SK-N-SH (cell line): ENCODE data around the gene CAPG. TPM values are rescaled to one million over a fixed set of nuclear protein-coding genes. Genes with fewer than 3 reads are reported as not detected.

Source experiments
- CTCF ChIA-PET: fragments of 300-600, 350-600 bp; formaldehyde crosslinking; extraction: SDS; loops from one replicate; lab custom pipeline; 2021; lab: Yijun Ruan, JAX
- POLR2A ChIA-PET: fragments of 350-600 bp; sonication (Branson Sonifier 250); formaldehyde crosslinking; extraction: SDS; loops from one replicate; lab custom pipeline; 2020; ENCODE audit warnings: antibody characterized with exemption, inconsistent platforms; lab: Yijun Ruan, JAX
- DNase-seq: peaks from one replicate; pipeline ENCODE4 v3.0.0; 2012
- H2AFZ ChIP-seq: fragments of 200-600 bp; sonication (generic); 2 replicates; pipeline ENCODE4 v1.8.1; 2016; ENCODE audit warnings: antibody characterized with exemption, mild to moderate bottlenecking, low read depth
- H3F3A ChIP-seq: fragments of 200-600 bp; sonication (generic); replicated peaks from 2 replicates; pipeline ENCODE3; 2016; ENCODE audit warnings: antibody characterized with exemption, mild to moderate bottlenecking; ENCODE audit not compliant: insufficient read depth
- H3K27ac ChIP-seq, 2 experiments: fragments of 200-500 bp in 1 of 2; fragments of 200-600 bp in 1 of 2; sonication (Bioruptor generic) in 1 of 2; sonication (generic), shearing (Covaris generic) in 1 of 2; 2 replicates each; pipeline versions ENCODE4 v1.5.1 to v1.6.1; 2014 to 2016; ENCODE audit warnings: low read depth in 2 of 2, inconsistent platforms in 1 of 2, low read length in 1 of 2, mild to moderate bottlenecking in 1 of 2, mixed read lengths in 1 of 2
- H3K27me3 ChIP-seq: fragments of 200-600 bp; sonication (generic), shearing (Covaris generic); 2 replicates; pipeline ENCODE4 v1.6.1; 2016; ENCODE audit warnings: mixed run types; ENCODE audit not compliant: insufficient read depth
- H3K36me3 ChIP-seq, 2 experiments: fragments of 200-500 bp in 1 of 2; fragments of 200-600 bp in 1 of 2; sonication (Bioruptor generic) in 1 of 2; sonication (generic) in 1 of 2; replicated peaks in 1 of 2; 2 replicates each; pipeline versions ENCODE3 to v1.5.1; 2014 to 2016; ENCODE audit warnings: low read length in 1 of 2, mild to moderate bottlenecking in 1 of 2; ENCODE audit not compliant: insufficient read depth in 2 of 2, control insufficient read depth in 1 of 2
- H3K4me1 ChIP-seq, 2 experiments: fragments of 200-500 bp in 1 of 2; fragments of 200-600 bp in 1 of 2; sonication (Bioruptor generic) in 1 of 2; sonication (generic), shearing (Covaris generic) in 1 of 2; 2 replicates each; pipeline versions ENCODE4 v1.5.1 to v1.6.1; 2014 to 2016; ENCODE audit warnings: low read depth in 1 of 2, low read length in 1 of 2, mixed run types in 1 of 2; ENCODE audit not compliant: insufficient read depth in 2 of 2, control insufficient read depth in 1 of 2
- H3K4me2 ChIP-seq: fragments of 200-600 bp; sonication (generic), shearing (Covaris generic); 2 replicates; pipeline ENCODE4 v1.6.1; 2017; ENCODE audit warnings: mixed run types
- H3K4me3 ChIP-seq, 2 experiments: fragments of 200-500 bp in 1 of 2; fragments of 200-600 bp in 1 of 2; sonication (Bioruptor generic) in 1 of 2; sonication (generic), shearing (Covaris generic) in 1 of 2; 2 replicates each; pipeline versions ENCODE4 v1.5.1 to v1.8.1; 2014 to 2016; ENCODE audit warnings: low read depth in 2 of 2, inconsistent platforms in 1 of 2, low read length in 1 of 2, mild to moderate bottlenecking in 1 of 2, mixed read lengths in 1 of 2, moderate library complexity in 1 of 2
- H3K79me2 ChIP-seq: fragments of 200-600 bp; sonication (generic); 2 replicates; pipeline ENCODE4 v1.8.1; 2017; ENCODE audit warnings: mild to moderate bottlenecking; ENCODE audit not compliant: insufficient read depth
- H3K9ac ChIP-seq: fragments of 200-600 bp; sonication (generic); 2 replicates; pipeline ENCODE4 v1.6.1; 2017; ENCODE audit warnings: mixed run types
- H3K9me2 ChIP-seq: fragments of 200-600 bp; sonication (generic); 2 replicates; pipeline ENCODE4 v1.6.1; 2017; ENCODE audit warnings: mixed run types
- H3K9me3 ChIP-seq: fragments of 200-600 bp; sonication (generic); 2 replicates; pipeline ENCODE4 v1.6.1; 2017; ENCODE audit warnings: mixed run types, mild to moderate bottlenecking, moderate library complexity
- H4K20me1 ChIP-seq: fragments of 200-600 bp; sonication (generic); 2 replicates; pipeline ENCODE4 v1.6.1; 2017; ENCODE audit warnings: mild to moderate bottlenecking, mixed run types; ENCODE audit not compliant: insufficient read depth
- CHD2 ChIP-seq: fragments of 150-350 bp; IDR thresholded peaks from 2 replicates; pipeline ENCODE4 v1.6.1; 2018; ENCODE audit warnings: low read length; ENCODE audit not compliant: partially characterized antibody
- ELF1 ChIP-seq: IDR thresholded peaks from 2 replicates; pipeline ENCODE4 v1.4.0; 2012
- EP300 ChIP-seq, 2 experiments: IDR thresholded peaks; 2 replicates each; pipeline versions ENCODE4 v1.4.0 to v1.6.1; 2012; ENCODE audit warnings: borderline replicate concordance in 1 of 2, low read depth in 1 of 2, low read length in 1 of 2
- EZH2phosphoT487 ChIP-seq: fragments of 200-600 bp; sonication (generic); IDR thresholded peaks from 2 replicates; pipeline ENCODE4 v1.6.1; 2017; ENCODE audit warnings: low read depth, mixed run types, mild to moderate bottlenecking, antibody characterized with exemption, moderate library complexity, borderline replicate concordance
- FOSL2 ChIP-seq: IDR thresholded peaks from 2 replicates; pipeline ENCODE4 v1.4.0; 2012; ENCODE audit warnings: low read depth, mild to moderate bottlenecking, moderate library complexity, borderline replicate concordance
- FOXJ3 ChIP-seq: sonication (generic); formaldehyde crosslinking; IDR thresholded peaks from 2 replicates; pipeline ENCODE4 v1.5.1; 2020; ENCODE audit warnings: mild to moderate bottlenecking, missing genetic modification reagents
- GABPA ChIP-seq: IDR thresholded peaks from 2 replicates; pipeline ENCODE4 v1.4.0; 2012; ENCODE audit warnings: low read depth, mild to moderate bottlenecking
- NFIC ChIP-seq: IDR thresholded peaks from 2 replicates; pipeline ENCODE4 v1.4.0; 2012; ENCODE audit warnings: borderline replicate concordance
- NRF1 ChIP-seq: IDR thresholded peaks from 2 replicates; pipeline ENCODE4 v1.6.1; 2012; ENCODE audit warnings: low read depth, mild to moderate bottlenecking, low read length
- PBX3 ChIP-seq: IDR thresholded peaks from 2 replicates; pipeline ENCODE4; 2012
- RAD21 ChIP-seq: IDR thresholded peaks from 2 replicates; pipeline ENCODE4 v1.6.1; 2012; ENCODE audit warnings: mild to moderate bottlenecking, low read length
- RXRA ChIP-seq: IDR thresholded peaks from 2 replicates; pipeline ENCODE4 v1.4.0; 2012; ENCODE audit warnings: low read depth, mild to moderate bottlenecking, borderline replicate concordance
- SIN3A ChIP-seq: IDR thresholded peaks from 2 replicates; pipeline ENCODE4 v1.6.1; 2012; ENCODE audit warnings: low read depth, mild to moderate bottlenecking, low read length, moderate library complexity, borderline replicate concordance
- TAF1 ChIP-seq: IDR thresholded peaks from 2 replicates; pipeline ENCODE4 v1.6.1; 2012; ENCODE audit warnings: low read depth, mild to moderate bottlenecking, low read length, moderate library complexity, borderline replicate concordance
- USF1 ChIP-seq: IDR thresholded peaks from 2 replicates; pipeline ENCODE4 v1.4.0; 2012; ENCODE audit warnings: low read depth, borderline replicate concordance
- USF2 ChIP-seq: fragments of 150-350 bp; IDR thresholded peaks from 2 replicates; pipeline ENCODE4 v1.6.1; 2017; ENCODE audit warnings: antibody characterized with exemption, low read length, low read depth, borderline replicate concordance
- WGBS: methylation state at CpG from one replicate; pipeline ENCODE4 v1.1.6; 2017; ENCODE audit warnings: low lambda C conversion rate; 5-methylcytosine and 5-hydroxymethylcytosine counted together
- polyA plus RNA-seq, 3 experiments: library from polyadenylated mRNA; depleted of rRNA; stranded (reverse); fragments of >200 nt; gene quantifications; 2 replicates each; pipeline ENCODE4 v1.2.3, GENCODE V29; 2012
- TF ChIP-seq, protein P1 (sequence below): fragments of 150-350 bp; IDR thresholded peaks from 2 replicates; pipeline ENCODE4 v1.6.1; 2016; ENCODE audit warnings: mild to moderate bottlenecking, low read depth, low read length
- TF ChIP-seq, protein P2 (sequence below): IDR thresholded peaks from 2 replicates; pipeline ENCODE4 v1.4.0; 2012; ENCODE audit warnings: low read depth

Gene CAPG
- polyA plus RNA-seq, 1 of the 3 experiments (the other 2 are of a cell fraction) = 1.2 TPM

DNA sequence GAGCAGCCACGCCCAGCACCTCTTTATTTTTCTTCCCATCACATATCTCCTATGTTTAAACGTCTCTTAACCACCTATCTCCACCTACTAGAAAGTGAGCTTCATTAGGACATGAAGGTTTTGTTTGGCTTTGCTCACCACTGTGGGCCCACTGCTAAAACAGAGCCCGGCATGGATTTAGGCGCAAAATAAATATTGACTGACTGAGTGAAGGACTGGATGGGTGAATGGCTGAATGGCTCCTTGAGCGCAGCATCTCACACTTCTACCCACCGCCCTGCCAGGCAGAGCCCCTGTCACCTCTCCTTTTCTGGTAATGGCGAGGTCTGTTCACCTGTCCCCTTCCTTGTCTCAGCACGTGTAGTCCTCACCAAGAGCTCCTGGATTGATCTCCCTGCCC is 10.1 kb downstream of the CAPG start:
- POLR2A ChIA-PET = interaction anchor here (1.9 kb wide), 1 partner anchor 72 kb away, joined by 5 read pairs; the partner anchor contains the start of gene TGOLN2
- H3K27me3 ChIP-seq = no peaks in the 10 kb centered on the region
- WGBS = 83% methylated on average over 8 of the region's 8 CpGs

GRCh38 chr2:85399183-85399455 is 11.0 kb downstream of the CAPG start:
- Histone ChIP-seq H3K4me2 (no peak overlapping the region), H3K9me3 (0 out of 2 replicates have a peak, but pooled peaks cover 4% of the 10 kb centered on the region), H3K4me3 (no peak overlapping the region), H3K79me2 (no peaks in the 10 kb centered on the region), H3K27ac (no peak overlapping the region), H3K9me2 (no peaks in the 10 kb centered on the region), H3K4me1 (peaks cover 0 to 22% of the 10 kb centered on the region in 2 experiments; a peak in 1 of 4 replicates), H3K36me3 (no peaks in the 10 kb centered on the region), H4K20me1 (no peaks in the 10 kb centered on the region), H3K27me3 (no peaks in the 10 kb centered on the region), H3K9ac (no peak overlapping the region), H2AFZ (no peak overlapping the region), H3F3A (no peaks in the 10 kb centered on the region)
- DNase-seq = no peak
- TF ChIP-seq ELF1 = no peak
- no peak for TF ChIP-seq FOXJ3 (CRISPR knock-in tag)
- no peak for TF ChIP-seq RXRA
- no peak for TF ChIP-seq FOSL2
- no peak for TF ChIP-seq SIN3A
- TF ChIP-seq, protein P1, sequence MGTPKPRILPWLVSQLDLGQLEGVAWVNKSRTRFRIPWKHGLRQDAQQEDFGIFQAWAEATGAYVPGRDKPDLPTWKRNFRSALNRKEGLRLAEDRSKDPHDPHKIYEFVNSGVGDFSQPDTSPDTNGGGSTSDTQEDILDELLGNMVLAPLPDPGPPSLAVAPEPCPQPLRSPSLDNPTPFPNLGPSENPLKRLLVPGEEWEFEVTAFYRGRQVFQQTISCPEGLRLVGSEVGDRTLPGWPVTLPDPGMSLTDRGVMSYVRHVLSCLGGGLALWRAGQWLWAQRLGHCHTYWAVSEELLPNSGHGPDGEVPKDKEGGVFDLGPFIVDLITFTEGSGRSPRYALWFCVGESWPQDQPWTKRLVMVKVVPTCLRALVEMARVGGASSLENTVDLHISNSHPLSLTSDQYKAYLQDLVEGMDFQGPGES = no peak
- TF ChIP-seq NRF1 = no peak
- TF ChIP-seq GABPA = no peak
- TF ChIP-seq CHD2 = no peak
- no peak for TF ChIP-seq EP300 (IDR thresholded peaks at IDR 0.05; ENCODE audit: borderline replicate concordance in 1 of 2, low read depth in 1 of 2, low read length in 1 of 2)
- no peak for TF ChIP-seq PBX3
- no peak for TF ChIP-seq NFIC
- TF ChIP-seq EZH2phosphoT487 = no peak
- TF ChIP-seq RAD21 = no peak
- WGBS = 79% methylated on average over 6 of the region's 8 CpGs
- CTCF ChIA-PET = interaction anchor here (0.7 kb wide), 1 partner anchor 21 kb away, joined by 4 read pairs; no protein-coding TSS in a partner anchor
- POLR2A ChIA-PET = interaction anchor here (1.9 kb wide), 1 partner anchor 71 kb away, joined by 5 read pairs; the partner anchor contains the start of gene TGOLN2

More for the DNA sequence above, 10.1 kb downstream of the CAPG start:
- CTCF ChIA-PET = interaction anchor here (0.7 to 2.0 kb wide), 3 partner anchors 10 to 152 kb away, joined by 3 to 5 read pairs (median 5); no protein-coding TSS in a partner anchor
- H3K36me3 ChIP-seq = no peaks in the 10 kb centered on the region
- H3K4me2 ChIP-seq = no peak overlapping the region
- H3F3A ChIP-seq = peaks cover 3% of the 10 kb centered on the region
- H4K20me1 ChIP-seq = no peaks in the 10 kb centered on the region
- H3K79me2 ChIP-seq = no peaks in the 10 kb centered on the region
- peaks cover 2 to 13% of the 10 kb centered on the region in 2 experiments; a peak in 2 of 4 replicates for H3K4me1 ChIP-seq
- no peak overlapping the region for H3K27ac ChIP-seq
- H3K9me2 ChIP-seq = no peaks in the 10 kb centered on the region
- no peak for TF ChIP-seq USF2
- TF ChIP-seq USF1 = no peak
- TF ChIP-seq ELF1 = no peak
- no peak for TF ChIP-seq CHD2
- TF ChIP-seq EZH2phosphoT487 = no peak
- TF ChIP-seq TAF1 = no peak
- TF ChIP-seq EP300 (IDR thresholded peaks at IDR 0.05; ENCODE audit: borderline replicate concordance in 1 of 2, low read depth in 1 of 2, low read length in 1 of 2) = no peak
- no peak for TF ChIP-seq SIN3A
- TF ChIP-seq, protein P2, sequence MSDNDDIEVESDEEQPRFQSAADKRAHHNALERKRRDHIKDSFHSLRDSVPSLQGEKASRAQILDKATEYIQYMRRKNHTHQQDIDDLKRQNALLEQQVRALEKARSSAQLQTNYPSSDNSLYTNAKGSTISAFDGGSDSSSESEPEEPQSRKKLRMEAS = no peak
- H3K9ac ChIP-seq = no peak overlapping the region
- DNase-seq = no peak
- 0 out of 2 replicates have a peak, but pooled peaks cover 4% of the 10 kb centered on the region for H3K9me3 ChIP-seq
- H3K4me3 ChIP-seq = no peak overlapping the region
- no peak overlapping the region for H2AFZ ChIP-seq
